Adrenal gland (tissue), 5 donors: ENCODE data around the gene COL1A1.

Source experiments
- POLR2A ChIP-seq, 2 donors: fragments of 450-650 bp; IDR thresholded peaks; one replicate each; pipeline ENCODE4 v1.6.1; 2017; ENCODE audit warnings: antibody characterized with exemption in 2 of 2, mild to moderate bottlenecking in 2 of 2, moderate library complexity in 1 of 2
- TF ChIP-seq, protein P1 (sequence below), 6 experiments: fragments of 450-650 bp in 4 of 6; fragments of 200-600 bp in 2 of 6; sonication (generic) in 1 of 6; IDR thresholded peaks; 1 replicate in 5 of 6; 2 replicates in 1 of 6; pipeline versions ENCODE4 v1.5.1 to v1.8.0; 2016 to 2021; ENCODE audit warnings: antibody characterized with exemption in 6 of 6, mild to moderate bottlenecking in 2 of 6, moderate library complexity in 1 of 6
- donor health status: DM: no; HTN: no; CAD: no.

- TF ChIP-seq, protein P1, sequence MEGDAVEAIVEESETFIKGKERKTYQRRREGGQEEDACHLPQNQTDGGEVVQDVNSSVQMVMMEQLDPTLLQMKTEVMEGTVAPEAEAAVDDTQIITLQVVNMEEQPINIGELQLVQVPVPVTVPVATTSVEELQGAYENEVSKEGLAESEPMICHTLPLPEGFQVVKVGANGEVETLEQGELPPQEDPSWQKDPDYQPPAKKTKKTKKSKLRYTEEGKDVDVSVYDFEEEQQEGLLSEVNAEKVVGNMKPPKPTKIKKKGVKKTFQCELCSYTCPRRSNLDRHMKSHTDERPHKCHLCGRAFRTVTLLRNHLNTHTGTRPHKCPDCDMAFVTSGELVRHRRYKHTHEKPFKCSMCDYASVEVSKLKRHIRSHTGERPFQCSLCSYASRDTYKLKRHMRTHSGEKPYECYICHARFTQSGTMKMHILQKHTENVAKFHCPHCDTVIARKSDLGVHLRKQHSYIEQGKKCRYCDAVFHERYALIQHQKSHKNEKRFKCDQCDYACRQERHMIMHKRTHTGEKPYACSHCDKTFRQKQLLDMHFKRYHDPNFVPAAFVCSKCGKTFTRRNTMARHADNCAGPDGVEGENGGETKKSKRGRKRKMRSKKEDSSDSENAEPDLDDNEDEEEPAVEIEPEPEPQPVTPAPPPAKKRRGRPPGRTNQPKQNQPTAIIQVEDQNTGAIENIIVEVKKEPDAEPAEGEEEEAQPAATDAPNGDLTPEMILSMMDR (IDR thresholded peaks at IDR 0.05): no peak
- no peak for TF ChIP-seq POLR2A (IDR thresholded peaks at IDR 0.05)
Observed at GRCh38 chr17:50206604-50207293, 5.3 kb upstream of the COL1A1 start.
